Measurements from ENCODE around the gene SPR.
A peak's percentile ranks its signal among the peaks of the same experiment; 100 is the strongest.

Gene SPR

GRCh38 chr2:72914589-72915319 is 27.5 kb downstream of the SPR start:
- Histone ChIP-seq H3K36me3 (ENCODE audit: control insufficient read depth, insufficient read depth, low read length) (no peaks in the 10 kb centered on the region), H3K4me3 (ENCODE audit: insufficient read depth, low read depth, low read length, poor library complexity, severe bottlenecking) (no peak overlapping the region), H3K27me3 (replicated peaks; ENCODE audit: control insufficient read depth, insufficient read depth, low read length, poor library complexity, severe bottlenecking) (peaks cover 63% of the 10 kb centered on the region), H3K27ac (ENCODE audit: insufficient read depth, low read length, poor library complexity, severe bottlenecking) (no peak overlapping the region), H3K4me1 (ENCODE audit: control insufficient read depth, insufficient read depth, low read length, poor library complexity, severe bottlenecking) (peaks cover 45% of the 10 kb centered on the region), H3K9me3 (ENCODE audit: control insufficient read depth, low read length) (no peaks in the 10 kb centered on the region)
- DNase-seq = no peak

- peaks cover 70% of the 10 kb centered on the region for H3K27me3 ChIP-seq (replicated peaks; ENCODE audit: control insufficient read depth, insufficient read depth, low read length, poor library complexity, severe bottlenecking)
- H3K27ac ChIP-seq (ENCODE audit: insufficient read depth, low read length, poor library complexity, severe bottlenecking) = no peak overlapping the region
- H3K4me1 ChIP-seq (ENCODE audit: control insufficient read depth, insufficient read depth, low read length, poor library complexity, severe bottlenecking) = peaks cover 51% of the 10 kb centered on the region
- H3K9me3 ChIP-seq (ENCODE audit: control insufficient read depth, low read length) = no peaks in the 10 kb centered on the region
- peak overlapping the region; percentile 68 for H3K4me3 ChIP-seq (ENCODE audit: insufficient read depth, low read depth, low read length, poor library complexity, severe bottlenecking)
- H3K36me3 ChIP-seq (ENCODE audit: control insufficient read depth, insufficient read depth, low read length) = no peaks in the 10 kb centered on the region
- DNase-seq = no peak
These were observed 28.2 kb downstream of the SPR start for GRCh38 chr2:72915320-72915906.

GRCh38 chr2:72915907-72916742 is 28.9 kb downstream of the SPR start:
- no peak overlapping the region for H3K27ac ChIP-seq (ENCODE audit: insufficient read depth, low read length, poor library complexity, severe bottlenecking)
- no peaks in the 10 kb centered on the region for H3K9me3 ChIP-seq (ENCODE audit: control insufficient read depth, low read length)
- H3K36me3 ChIP-seq (ENCODE audit: control insufficient read depth, insufficient read depth, low read length) = no peaks in the 10 kb centered on the region
- H3K4me1 ChIP-seq (ENCODE audit: control insufficient read depth, insufficient read depth, low read length, poor library complexity, severe bottlenecking) = peaks cover 55% of the 10 kb centered on the region
- peak in 1 of 3 donors; percentile 14 for DNase-seq
- H3K27me3 ChIP-seq (replicated peaks; ENCODE audit: control insufficient read depth, insufficient read depth, low read length, poor library complexity, severe bottlenecking) = peaks cover 77% of the 10 kb centered on the region
- peak overlapping the region; percentile 68 for H3K4me3 ChIP-seq (ENCODE audit: insufficient read depth, low read depth, low read length, poor library complexity, severe bottlenecking)

GRCh38 chr2:72916743-72917137 is 29.5 kb downstream of the SPR start:
- H3K4me1 ChIP-seq (ENCODE audit: control insufficient read depth, insufficient read depth, low read length, poor library complexity, severe bottlenecking) = peaks cover 55% of the 10 kb centered on the region
- DNase-seq = no peak
- no peaks in the 10 kb centered on the region for H3K9me3 ChIP-seq (ENCODE audit: control insufficient read depth, low read length)
- H3K27me3 ChIP-seq (replicated peaks; ENCODE audit: control insufficient read depth, insufficient read depth, low read length, poor library complexity, severe bottlenecking) = peaks cover 78% of the 10 kb centered on the region
- H3K4me3 ChIP-seq (ENCODE audit: insufficient read depth, low read depth, low read length, poor library complexity, severe bottlenecking) = peak overlapping the region; percentile 68
- H3K27ac ChIP-seq (ENCODE audit: insufficient read depth, low read length, poor library complexity, severe bottlenecking) = no peak overlapping the region
- H3K36me3 ChIP-seq (ENCODE audit: control insufficient read depth, insufficient read depth, low read length) = no peaks in the 10 kb centered on the region

- Histone ChIP-seq H3K36me3 (ENCODE audit: control insufficient read depth, insufficient read depth, low read length) (no peaks in the 10 kb centered on the region), H3K4me3 (ENCODE audit: insufficient read depth, low read depth, low read length, poor library complexity, severe bottlenecking) (peak within 1 kb of the TSS; percentile 68), H3K9me3 (ENCODE audit: control insufficient read depth, low read length) (no peaks in the 10 kb centered on the region), H3K27me3 (replicated peaks; ENCODE audit: control insufficient read depth, insufficient read depth, low read length, poor library complexity, severe bottlenecking) (peaks cover 80% of the 10 kb centered on the region), H3K27ac (ENCODE audit: insufficient read depth, low read length, poor library complexity, severe bottlenecking) (no peak within 1 kb of the TSS), H3K4me1 (ENCODE audit: control insufficient read depth, insufficient read depth, low read length, poor library complexity, severe bottlenecking) (peaks cover 55% of the 10 kb centered on the region)
- DNase-seq = peak in 2 of 3 donors; percentile 23 to 27
These were observed 30.1 kb downstream of the SPR start, which contains the start of gene EMX1 for GRCh38 chr2:72917138-72917876. TSS of gene EMX1 (plus strand) at chr2:72917519. CDS start at chr2:72917853, 334 bp downstream.

- Histone ChIP-seq H3K36me3 (ENCODE audit: control insufficient read depth, insufficient read depth, low read length) (no peaks in the 10 kb centered on the region), H3K27me3 (replicated peaks; ENCODE audit: control insufficient read depth, insufficient read depth, low read length, poor library complexity, severe bottlenecking) (peaks cover 87% of the 10 kb centered on the region), H3K9me3 (ENCODE audit: control insufficient read depth, low read length) (no peaks in the 10 kb centered on the region), H3K4me3 (ENCODE audit: insufficient read depth, low read depth, low read length, poor library complexity, severe bottlenecking) (no peak overlapping the region), H3K27ac (ENCODE audit: insufficient read depth, low read length, poor library complexity, severe bottlenecking) (no peak overlapping the region), H3K4me1 (ENCODE audit: control insufficient read depth, insufficient read depth, low read length, poor library complexity, severe bottlenecking) (peaks cover 55% of the 10 kb centered on the region)
- no peak for DNase-seq
These were observed 30.8 kb downstream of the SPR start for GRCh38 chr2:72917877-72918553.

GRCh38 chr2:72919414-72920317 is 32.5 kb downstream of the SPR start:
- Histone ChIP-seq H3K4me3 (ENCODE audit: insufficient read depth, low read depth, low read length, poor library complexity, severe bottlenecking) (no peak overlapping the region), H3K27ac (ENCODE audit: insufficient read depth, low read length, poor library complexity, severe bottlenecking) (no peak overlapping the region), H3K4me1 (ENCODE audit: control insufficient read depth, insufficient read depth, low read length, poor library complexity, severe bottlenecking) (peaks cover 59% of the 10 kb centered on the region), H3K36me3 (ENCODE audit: control insufficient read depth, insufficient read depth, low read length) (no peaks in the 10 kb centered on the region), H3K9me3 (ENCODE audit: control insufficient read depth, low read length) (no peaks in the 10 kb centered on the region), H3K27me3 (replicated peaks; ENCODE audit: control insufficient read depth, insufficient read depth, low read length, poor library complexity, severe bottlenecking) (peaks cover 77% of the 10 kb centered on the region)
- no peak for DNase-seq

- DNase-seq = no peak
- Histone ChIP-seq H3K27ac (ENCODE audit: insufficient read depth, low read length, poor library complexity, severe bottlenecking) (no peak overlapping the region), H3K4me1 (ENCODE audit: control insufficient read depth, insufficient read depth, low read length, poor library complexity, severe bottlenecking) (peaks cover 55% of the 10 kb centered on the region), H3K27me3 (replicated peaks; ENCODE audit: control insufficient read depth, insufficient read depth, low read length, poor library complexity, severe bottlenecking) (peaks cover 77% of the 10 kb centered on the region), H3K4me3 (ENCODE audit: insufficient read depth, low read depth, low read length, poor library complexity, severe bottlenecking) (peak overlapping the region; percentile 28), H3K9me3 (ENCODE audit: control insufficient read depth, low read length) (no peaks in the 10 kb centered on the region), H3K36me3 (ENCODE audit: control insufficient read depth, insufficient read depth, low read length) (no peaks in the 10 kb centered on the region)
These were observed 33.3 kb downstream of the SPR start for GRCh38 chr2:72920318-72921087.

Data from effector memory CD4-positive, alpha-beta T cell (primary cell).